OCI-LY1 (cell line): ENCODE results near the gene GPR183.

Source experiments
- H2AFZ ChIP-seq: fragments of 200-600 bp; sonication (generic), shearing (Covaris generic); 2 replicates; pipeline ENCODE4 v1.6.0; 2014; ENCODE audit warnings: antibody characterized with exemption, mild to moderate bottlenecking, low read length
- H3F3A ChIP-seq: fragments of 200-600 bp; sonication (generic), shearing (Covaris generic); 2 replicates; pipeline ENCODE4 v1.6.0; 2014; ENCODE audit warnings: mild to moderate bottlenecking, antibody characterized with exemption, low read length, moderate library complexity; ENCODE audit not compliant: insufficient read depth
- H3K27ac ChIP-seq: fragments of 200-600 bp; sonication (generic); 2 replicates; pipeline ENCODE4 v1.5.1; 2014; ENCODE audit warnings: low read length, mixed run types, mild to moderate bottlenecking, low read depth; ENCODE audit not compliant: poor library complexity, severe bottlenecking
- H3K27me3 ChIP-seq: fragments of 200-600 bp; sonication (generic); 2 replicates; pipeline ENCODE4 v1.6.0; 2014; ENCODE audit warnings: antibody characterized with exemption, mild to moderate bottlenecking, low read length, moderate library complexity; ENCODE audit not compliant: insufficient read depth
- H3K36me3 ChIP-seq: fragments of 200-600 bp; sonication (generic); 2 replicates; pipeline ENCODE4 v1.6.1; 2014; ENCODE audit warnings: mild to moderate bottlenecking, antibody characterized with exemption, low read length, moderate library complexity, mixed read lengths; ENCODE audit not compliant: insufficient read depth
- H3K4me1 ChIP-seq: fragments of 200-600 bp; sonication (generic); 2 replicates; pipeline ENCODE4 v1.5.1; 2014; ENCODE audit warnings: mild to moderate bottlenecking, low read length, moderate library complexity; ENCODE audit not compliant: insufficient read depth, severe bottlenecking
- H3K4me2 ChIP-seq: fragments of 200-600 bp; sonication (generic), shearing (Covaris generic); 2 replicates; pipeline ENCODE4 v1.6.1; 2014; ENCODE audit warnings: low read length
- H3K4me3 ChIP-seq: fragments of 200-600 bp; sonication (generic); 2 replicates; pipeline ENCODE4 v1.5.1; 2014; ENCODE audit warnings: low read length, low read depth, mild to moderate bottlenecking, mixed read lengths; ENCODE audit not compliant: poor library complexity, severe bottlenecking
- H3K79me2 ChIP-seq: fragments of 200-600 bp; shearing (Covaris generic); 2 replicates; pipeline ENCODE4 v1.6.1; 2016; ENCODE audit warnings: mixed run types, low read length, mixed read lengths; ENCODE audit not compliant: insufficient read depth
- H3K9ac ChIP-seq: fragments of 200-600 bp; sonication (generic), shearing (Covaris generic); 2 replicates; pipeline ENCODE4 v1.6.1; 2014; ENCODE audit warnings: mild to moderate bottlenecking, low read length, mixed read lengths
- H3K9me2 ChIP-seq: fragments of 200-600 bp; sonication (generic), shearing (Covaris generic); 2 replicates; pipeline ENCODE4 v1.6.1; 2014; ENCODE audit warnings: low read depth, mild to moderate bottlenecking, low read length, mixed read lengths
- H3K9me3 ChIP-seq: fragments of 200-600 bp; shearing (Covaris generic); 2 replicates; pipeline ENCODE4 v1.6.1; 2014; ENCODE audit warnings: low read length, mixed read lengths
- H4K20me1 ChIP-seq: fragments of 200-600 bp; sonication (generic), shearing (Covaris generic); 2 replicates; pipeline ENCODE4 v1.6.0; 2016; ENCODE audit warnings: mild to moderate bottlenecking, low read length; ENCODE audit not compliant: insufficient read depth
- EZH2 ChIP-seq: fragments of 200-600 bp; sonication (generic), shearing (Covaris generic); IDR thresholded peaks from 2 replicates; pipeline ENCODE4 v1.8.0; 2017; ENCODE audit warnings: borderline replicate concordance, mixed run types, mild to moderate bottlenecking, antibody characterized with exemption, low read length, moderate library complexity, mixed read lengths
- TF ChIP-seq, protein P1 (sequence below): fragments of 200-600 bp; sonication (generic), shearing (Covaris generic); IDR thresholded peaks from 2 replicates; pipeline ENCODE4 v1.5.1; 2017; ENCODE audit warnings: mild to moderate bottlenecking, antibody characterized with exemption, low read length, moderate library complexity, mixed read lengths

The GPR183 gene

GRCh38 chr13:99278843-99279242 lies 28.4 kb downstream of the GPR183 start:
- H3K36me3 ChIP-seq = peaks cover 9% of the 10 kb centered on the region
- peaks cover 22% of the 10 kb centered on the region for H3K4me1 ChIP-seq
- no peak overlapping the region for H3K4me2 ChIP-seq

GRCh38 chr13:99278200-99278599 lies 29.0 kb downstream of the GPR183 start:
- H3K4me1 ChIP-seq = peaks cover 21% of the 10 kb centered on the region

More at GRCh38 chr13:99278843-99279242, 28.4 kb downstream of the GPR183 start:
- Histone ChIP-seq H3K27me3 (no peaks in the 10 kb centered on the region), H3K79me2 (no peaks in the 10 kb centered on the region), H3F3A (no peaks in the 10 kb centered on the region), H4K20me1 (no peaks in the 10 kb centered on the region), H3K9me3 (no peaks in the 10 kb centered on the region), H3K27ac (no peak overlapping the region), H3K4me3 (no peak overlapping the region), H3K9me2 (no peaks in the 10 kb centered on the region), H2AFZ (no peak overlapping the region), H3K9ac (no peak overlapping the region)
- TF ChIP-seq, protein P1, sequence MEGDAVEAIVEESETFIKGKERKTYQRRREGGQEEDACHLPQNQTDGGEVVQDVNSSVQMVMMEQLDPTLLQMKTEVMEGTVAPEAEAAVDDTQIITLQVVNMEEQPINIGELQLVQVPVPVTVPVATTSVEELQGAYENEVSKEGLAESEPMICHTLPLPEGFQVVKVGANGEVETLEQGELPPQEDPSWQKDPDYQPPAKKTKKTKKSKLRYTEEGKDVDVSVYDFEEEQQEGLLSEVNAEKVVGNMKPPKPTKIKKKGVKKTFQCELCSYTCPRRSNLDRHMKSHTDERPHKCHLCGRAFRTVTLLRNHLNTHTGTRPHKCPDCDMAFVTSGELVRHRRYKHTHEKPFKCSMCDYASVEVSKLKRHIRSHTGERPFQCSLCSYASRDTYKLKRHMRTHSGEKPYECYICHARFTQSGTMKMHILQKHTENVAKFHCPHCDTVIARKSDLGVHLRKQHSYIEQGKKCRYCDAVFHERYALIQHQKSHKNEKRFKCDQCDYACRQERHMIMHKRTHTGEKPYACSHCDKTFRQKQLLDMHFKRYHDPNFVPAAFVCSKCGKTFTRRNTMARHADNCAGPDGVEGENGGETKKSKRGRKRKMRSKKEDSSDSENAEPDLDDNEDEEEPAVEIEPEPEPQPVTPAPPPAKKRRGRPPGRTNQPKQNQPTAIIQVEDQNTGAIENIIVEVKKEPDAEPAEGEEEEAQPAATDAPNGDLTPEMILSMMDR = no peak
- no peak for TF ChIP-seq EZH2

GRCh38 chr13:99277629-99278028 lies 29.6 kb downstream of the GPR183 start:
- Histone ChIP-seq H4K20me1 (no peaks in the 10 kb centered on the region), H3K9ac (no peak overlapping the region)

More at GRCh38 chr13:99278200-99278599, 29.0 kb downstream of the GPR183 start:
- Histone ChIP-seq H3K9ac (no peak overlapping the region), H2AFZ (no peak overlapping the region), H3K79me2 (no peaks in the 10 kb centered on the region), H3K9me3 (no peaks in the 10 kb centered on the region), H3K4me2 (no peak overlapping the region), H3K27me3 (no peaks in the 10 kb centered on the region), H3K4me3 (no peak overlapping the region), H3F3A (no peaks in the 10 kb centered on the region), H3K9me2 (no peaks in the 10 kb centered on the region), H3K27ac (no peak overlapping the region), H3K36me3 (peaks cover 9% of the 10 kb centered on the region), H4K20me1 (no peaks in the 10 kb centered on the region)
- TF ChIP-seq, protein P1 = no peak

More at GRCh38 chr13:99277629-99278028, 29.6 kb downstream of the GPR183 start:
- no peak for TF ChIP-seq EZH2
- TF ChIP-seq, protein P1 = no peak
- H3K4me2 ChIP-seq = no peak overlapping the region
- H3K27ac ChIP-seq = no peak overlapping the region
- no peaks in the 10 kb centered on the region for H3K27me3 ChIP-seq
- no peaks in the 10 kb centered on the region for H3K9me2 ChIP-seq
- H3K9me3 ChIP-seq = no peaks in the 10 kb centered on the region
- no peak overlapping the region for H2AFZ ChIP-seq
- no peaks in the 10 kb centered on the region for H3K79me2 ChIP-seq
- H3K36me3 ChIP-seq = peaks cover 11% of the 10 kb centered on the region
- no peaks in the 10 kb centered on the region for H3F3A ChIP-seq
- H3K4me1 ChIP-seq = peaks cover 15% of the 10 kb centered on the region
- no peak overlapping the region for H3K4me3 ChIP-seq
